Measurements from ENCODE around the gene NTHL1. TPM values are rescaled to one million over a fixed set of nuclear protein-coding genes. Genes with fewer than 3 reads are reported as not detected.

The NTHL1 gene
- total RNA-seq, 2 donors from 2014 or later = 8.1 to 15.2 TPM

GRCh38 chr16:2072926-2073325 is 25.3 kb upstream of the NTHL1 start:
- intact Hi-C loops (cut with DNase I) = no loop called here
- no peak for DNase-seq (ENCODE audit: low spot score)

- intact Hi-C loops (cut with DNase I) = no loop called here
- DNase-seq (ENCODE audit: low spot score) = no peak
Observed at GRCh38 chr16:2071454-2072202, 24.0 kb upstream of the NTHL1 start.

GRCh38 chr16:2070576-2071453 is 23.2 kb upstream of the NTHL1 start:
- intact Hi-C loops (cut with DNase I) = no loop called here
- DNase-seq (ENCODE audit: low spot score) = no peak

- no peak for DNase-seq (ENCODE audit: low spot score)
- intact Hi-C loops (cut with DNase I) = no loop called here
Observed at GRCh38 chr16:2066139-2066538, 18.5 kb upstream of the NTHL1 start.

- no peak for DNase-seq (ENCODE audit: low spot score)
- intact Hi-C loops (cut with DNase I) = no loop called here
Observed at GRCh38 chr16:2064368-2064945, 16.8 kb upstream of the NTHL1 start.

GRCh38 chr16:2063861-2064260 is 16.2 kb upstream of the NTHL1 start:
- intact Hi-C loops (cut with DNase I) = no loop called here
- DNase-seq (ENCODE audit: low spot score) = no peak

- no peak for DNase-seq (ENCODE audit: low spot score)
- intact Hi-C loops (cut with DNase I) = no loop called here
Observed at GRCh38 chr16:2062801-2063200, 15.2 kb upstream of the NTHL1 start.

- intact Hi-C loops (cut with DNase I) = no loop called here
- DNase-seq (ENCODE audit: low spot score) = no peak
Observed at GRCh38 chr16:2061526-2061925, 13.9 kb upstream of the NTHL1 start.

GRCh38 chr16:2061023-2061422 is 13.4 kb upstream of the NTHL1 start:
- intact Hi-C loops (cut with DNase I) = no loop called here
- no peak for DNase-seq (ENCODE audit: low spot score)

- intact Hi-C loops (cut with DNase I) = no loop called here
- no peak for DNase-seq (ENCODE audit: low spot score)
Observed at GRCh38 chr16:2060346-2060745, 12.7 kb upstream of the NTHL1 start.

GRCh38 chr16:2058872-2059271 is 11.2 kb upstream of the NTHL1 start:
- intact Hi-C loops (cut with DNase I) = no loop called here
- no peak for DNase-seq (ENCODE audit: low spot score)

- DNase-seq (ENCODE audit: low spot score) = no peak
- intact Hi-C loops (cut with DNase I) = no loop called here
Observed at GRCh38 chr16:2058420-2058819, 10.8 kb upstream of the NTHL1 start.

- intact Hi-C loops (cut with DNase I) = loop anchor here in 1 of 2 donors (2.0 kb wide), 1 partner anchor 25 kb away; no protein-coding TSS in a partner anchor
Observed at GRCh38 chr16:2057438-2057837, 9.8 kb upstream of the NTHL1 start.

GRCh38 chr16:2056681-2057407 is 9.2 kb upstream of the NTHL1 start:
- DNase-seq (ENCODE audit: low spot score) = no peak
- intact Hi-C loops (cut with DNase I) = loop anchor here in 1 of 2 donors (2.0 kb wide), 1 partner anchor 26 kb away; no protein-coding TSS in a partner anchor

More at GRCh38 chr16:2057438-2057837, 9.8 kb upstream of the NTHL1 start:
- no peak for DNase-seq (ENCODE audit: low spot score)

GRCh38 chr16:2056077-2056476 is 8.4 kb upstream of the NTHL1 start:
- intact Hi-C loops (cut with DNase I) = loop anchor here in 1 of 2 donors (2.0 kb wide), 1 partner anchor 27 kb away; no protein-coding TSS in a partner anchor
- no peak for DNase-seq (ENCODE audit: low spot score)

- intact Hi-C loops (cut with DNase I) = no loop called here
- no peak for DNase-seq (ENCODE audit: low spot score)
Observed at GRCh38 chr16:2054543-2055245, 7.1 kb upstream of the NTHL1 start.

- intact Hi-C loops (cut with DNase I) = no loop called here
- no peak for DNase-seq (ENCODE audit: low spot score)
Observed at GRCh38 chr16:2053897-2054296, 6.3 kb upstream of the NTHL1 start.

GRCh38 chr16:2053211-2053610 is 5.6 kb upstream of the NTHL1 start:
- no peak for DNase-seq (ENCODE audit: low spot score)
- intact Hi-C loops (cut with DNase I) = no loop called here

- intact Hi-C loops (cut with DNase I) = no loop called here
Observed at GRCh38 chr16:2048116-2048543, 496 bp upstream of the NTHL1 start.

More at GRCh38 chr16:2048116-2048543, 496 bp upstream of the NTHL1 start:
- DNase-seq (ENCODE audit: low spot score) = no peak

Measured in posterior vena cava (tissue), 2 donors.